ACC112 (cell line): ENCODE results near the gene BCL2L2.

ENCODE experiments used
- H2AFZ ChIP-seq: fragments of 200-600 bp; sonication (generic); one replicate; pipeline ENCODE4 v1.6.0; 2017; ENCODE audit warnings: antibody characterized with exemption, low read length; ENCODE audit not compliant: unreplicated experiment
- H3K27ac ChIP-seq: fragments of 200-600 bp; sonication (generic); 2 replicates; pipeline ENCODE4 v1.5.1; 2014; ENCODE audit warnings: low read depth, mild to moderate bottlenecking, antibody characterized with exemption, low read length, moderate library complexity
- H3K27me3 ChIP-seq: fragments of 200-600 bp; sonication (generic); 2 replicates; pipeline ENCODE4 v1.6.1; 2014; ENCODE audit warnings: mild to moderate bottlenecking, antibody characterized with exemption, low read length, moderate library complexity, mixed read lengths; ENCODE audit not compliant: insufficient read depth
- H3K36me3 ChIP-seq: fragments of 200-600 bp; sonication (generic); 2 replicates; pipeline ENCODE4 v1.6.1; 2016; ENCODE audit warnings: mild to moderate bottlenecking, antibody characterized with exemption, low read length, moderate library complexity, mixed read lengths; ENCODE audit not compliant: insufficient read depth
- H3K4me1 ChIP-seq: fragments of 200-600 bp; sonication (generic); one replicate; pipeline ENCODE4 v1.6.1; 2016; ENCODE audit warnings: low read length, mixed read lengths; ENCODE audit not compliant: insufficient read depth, unreplicated experiment, control insufficient read depth
- H3K4me3 ChIP-seq: fragments of 200-600 bp; sonication (generic); 2 replicates; pipeline ENCODE4 v1.5.1; 2014; ENCODE audit warnings: mild to moderate bottlenecking, low read depth, low read length
- H3K79me2 ChIP-seq: fragments of 200-600 bp; sonication (generic); one replicate; pipeline ENCODE4 v1.6.0; 2016; ENCODE audit warnings: low read length; ENCODE audit not compliant: control insufficient read depth, unreplicated experiment, insufficient read depth

The BCL2L2 gene

DNA sequence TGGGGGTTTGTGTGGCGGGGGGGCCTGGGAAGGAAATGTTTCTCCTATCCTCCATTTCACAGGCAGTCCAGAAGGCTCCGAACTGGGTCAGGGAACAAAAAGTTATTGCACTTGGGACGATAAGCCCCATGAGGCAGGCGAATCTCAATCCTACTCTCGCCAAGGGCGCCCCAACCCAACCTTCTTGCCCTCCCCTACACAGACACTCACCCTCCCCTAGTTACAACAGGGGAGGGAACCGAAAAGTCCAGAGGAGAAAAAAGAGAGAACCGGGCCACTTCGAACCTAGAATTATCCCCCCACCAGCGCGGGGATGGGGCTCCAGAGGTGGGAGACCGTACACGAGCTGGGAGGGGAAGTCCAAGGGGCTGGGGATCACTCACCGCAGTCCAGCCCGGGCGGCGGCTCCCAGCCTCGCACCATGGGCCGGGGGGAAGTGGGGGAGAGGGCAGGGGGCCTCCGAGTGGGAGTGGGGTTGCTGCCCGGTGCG is 21.1 kb upstream of the BCL2L2 start:
- H3K27ac ChIP-seq: peak overlapping the region; percentile 18; the same call in 1 of the 2 replicates

GRCh38 chr14:23286020-23286901 is 20.4 kb upstream of the BCL2L2 start, which contains the start of gene HOMEZ:
TSS of gene HOMEZ (minus strand) at chr14:23286132. CDS start at chr14:23285952, 180 bp downstream.
- peaks cover 5% of the 10 kb centered on the region; the same call in 1 of the 2 replicates for H3K36me3 ChIP-seq
- peak within 1 kb of the TSS; percentile 97 for H2AFZ ChIP-seq
- H3K27ac ChIP-seq: peak within 1 kb of the TSS; percentile 61
- H3K27me3 ChIP-seq: no peaks in the 10 kb centered on the region
- peak within 1 kb of the TSS; percentile 88 for H3K4me3 ChIP-seq
- peaks cover 26% of the 10 kb centered on the region for H3K79me2 ChIP-seq
- H3K4me1 ChIP-seq: peaks cover 19% of the 10 kb centered on the region

More for the DNA sequence above, 21.1 kb upstream of the BCL2L2 start:
- Histone ChIP-seq H3K36me3 (peaks cover 5% of the 10 kb centered on the region; the same call in 1 of the 2 replicates), H3K4me3 (peak overlapping the region; percentile 88), H3K79me2 (peaks cover 28% of the 10 kb centered on the region), H2AFZ (peak overlapping the region; percentile 37), H3K27me3 (no peaks in the 10 kb centered on the region), H3K4me1 (peaks cover 19% of the 10 kb centered on the region)

DNA sequence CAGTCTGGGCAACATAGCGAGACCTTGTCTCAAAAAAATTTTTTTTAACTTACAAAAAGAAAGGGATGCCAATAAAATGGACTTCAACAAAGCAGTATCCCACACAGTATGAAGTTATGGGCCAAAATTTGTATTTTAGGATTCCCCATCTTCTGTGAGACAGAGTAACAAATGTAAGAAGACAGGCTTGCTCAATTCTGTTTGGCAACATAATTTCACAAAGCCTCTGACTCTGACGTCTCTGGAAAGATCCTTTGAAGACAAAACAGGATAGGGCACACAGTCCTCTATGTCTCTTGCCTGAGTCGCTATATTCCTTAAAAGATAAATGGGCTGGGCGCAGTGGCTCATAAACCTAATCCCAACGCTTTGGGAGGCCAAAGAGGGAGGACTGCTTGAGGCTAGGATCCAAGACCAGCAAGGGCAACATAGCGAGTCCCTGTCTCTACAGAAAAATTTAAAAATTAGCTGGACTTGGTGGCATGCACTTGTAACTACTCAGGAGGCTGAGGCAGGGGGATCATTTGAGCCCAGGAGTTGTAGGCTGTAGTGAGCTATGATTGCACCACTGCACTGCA is 19.6 kb upstream of the BCL2L2 start:
- peak overlapping the region; percentile 88 for H3K4me3 ChIP-seq
- peaks cover 19% of the 10 kb centered on the region for H3K4me1 ChIP-seq
- H2AFZ ChIP-seq: peak overlapping the region; percentile 97
- H3K79me2 ChIP-seq: peaks cover 22% of the 10 kb centered on the region
- H3K27me3 ChIP-seq: no peaks in the 10 kb centered on the region
- H3K36me3 ChIP-seq: peaks cover 5% of the 10 kb centered on the region; the same call in 1 of the 2 replicates
- H3K27ac ChIP-seq: peak overlapping the region; percentile 61

DNA sequence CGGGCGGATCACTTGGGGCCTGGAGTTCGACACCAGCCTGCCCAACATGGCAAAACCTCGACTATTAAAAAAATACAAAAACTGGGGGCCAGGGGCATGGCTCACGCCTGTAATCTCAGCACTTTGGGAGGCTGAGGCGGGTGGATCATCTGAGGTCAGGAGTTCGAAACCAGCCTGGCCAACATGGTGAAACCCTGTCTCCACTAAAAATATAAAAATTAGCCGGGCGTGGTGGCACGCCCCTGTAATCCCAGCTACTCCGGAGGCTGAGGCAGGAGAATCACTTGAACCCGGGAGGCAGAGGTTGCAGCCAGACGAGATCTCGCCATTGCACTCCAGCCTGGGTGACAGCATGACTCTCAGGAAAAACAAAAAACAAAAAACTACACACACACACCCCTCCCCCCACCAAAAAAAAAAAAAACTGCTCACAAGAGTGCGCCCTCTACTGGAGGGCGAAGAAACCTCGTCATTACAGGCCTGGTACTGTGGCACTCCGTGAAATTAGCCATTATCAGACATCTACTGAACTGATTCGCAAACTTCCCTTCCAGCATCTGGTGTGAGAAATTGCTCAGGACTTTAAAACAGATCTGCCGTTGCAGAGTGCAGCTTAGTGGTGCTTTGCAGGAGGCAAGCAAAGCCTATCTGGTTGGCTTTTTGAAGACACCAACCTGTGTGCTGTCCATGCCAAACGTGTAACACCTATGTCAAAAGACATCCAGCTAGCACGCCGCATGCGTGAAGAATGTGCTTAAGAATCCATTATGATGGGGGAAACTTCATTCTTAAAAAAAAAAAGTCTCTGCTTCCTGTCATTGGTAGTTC is 11.7 kb upstream of the BCL2L2 start:
- H3K27ac ChIP-seq: no peak overlapping the region
- no peak overlapping the region; the same call in 1 of the 2 replicates for H3K4me3 ChIP-seq
- no peaks in the 10 kb centered on the region for H3K36me3 ChIP-seq
- no peaks in the 10 kb centered on the region for H3K27me3 ChIP-seq
- H3K4me1 ChIP-seq: peaks cover 28% of the 10 kb centered on the region
- peaks cover 1% of the 10 kb centered on the region for H3K79me2 ChIP-seq
- H2AFZ ChIP-seq: peak overlapping the region; percentile 62

- H3K4me3 ChIP-seq: no peak overlapping the region
- no peaks in the 10 kb centered on the region for H3K27me3 ChIP-seq
- no peak overlapping the region for H2AFZ ChIP-seq
- no peaks in the 10 kb centered on the region for H3K36me3 ChIP-seq
- H3K79me2 ChIP-seq: peaks cover 6% of the 10 kb centered on the region
- no peak overlapping the region for H3K27ac ChIP-seq
- peaks cover 34% of the 10 kb centered on the region for H3K4me1 ChIP-seq
Observed at GRCh38 chr14:23296012-23296777, 10.4 kb upstream of the BCL2L2 start.

GRCh38 chr14:23297096-23297495 is 9.5 kb upstream of the BCL2L2 start:
- peaks cover 34% of the 10 kb centered on the region for H3K4me1 ChIP-seq
- H3K36me3 ChIP-seq: no peaks in the 10 kb centered on the region
- H3K79me2 ChIP-seq: peaks cover 6% of the 10 kb centered on the region
- H3K27me3 ChIP-seq: no peaks in the 10 kb centered on the region
- H3K4me3 ChIP-seq: no peak overlapping the region
- no peak overlapping the region for H2AFZ ChIP-seq
- no peak overlapping the region for H3K27ac ChIP-seq

- Histone ChIP-seq H3K27me3 (no peaks in the 10 kb centered on the region), H3K36me3 (no peaks in the 10 kb centered on the region), H3K4me3 (0 out of 2 replicates have a peak overlapping the region, but pooled peaks have one; percentile 59), H3K27ac (peak overlapping the region; percentile 98), H3K4me1 (peaks cover 34% of the 10 kb centered on the region), H2AFZ (no peak overlapping the region), H3K79me2 (peaks cover 6% of the 10 kb centered on the region)
Observed at GRCh38 chr14:23297611-23298277, 8.9 kb upstream of the BCL2L2 start.

DNA sequence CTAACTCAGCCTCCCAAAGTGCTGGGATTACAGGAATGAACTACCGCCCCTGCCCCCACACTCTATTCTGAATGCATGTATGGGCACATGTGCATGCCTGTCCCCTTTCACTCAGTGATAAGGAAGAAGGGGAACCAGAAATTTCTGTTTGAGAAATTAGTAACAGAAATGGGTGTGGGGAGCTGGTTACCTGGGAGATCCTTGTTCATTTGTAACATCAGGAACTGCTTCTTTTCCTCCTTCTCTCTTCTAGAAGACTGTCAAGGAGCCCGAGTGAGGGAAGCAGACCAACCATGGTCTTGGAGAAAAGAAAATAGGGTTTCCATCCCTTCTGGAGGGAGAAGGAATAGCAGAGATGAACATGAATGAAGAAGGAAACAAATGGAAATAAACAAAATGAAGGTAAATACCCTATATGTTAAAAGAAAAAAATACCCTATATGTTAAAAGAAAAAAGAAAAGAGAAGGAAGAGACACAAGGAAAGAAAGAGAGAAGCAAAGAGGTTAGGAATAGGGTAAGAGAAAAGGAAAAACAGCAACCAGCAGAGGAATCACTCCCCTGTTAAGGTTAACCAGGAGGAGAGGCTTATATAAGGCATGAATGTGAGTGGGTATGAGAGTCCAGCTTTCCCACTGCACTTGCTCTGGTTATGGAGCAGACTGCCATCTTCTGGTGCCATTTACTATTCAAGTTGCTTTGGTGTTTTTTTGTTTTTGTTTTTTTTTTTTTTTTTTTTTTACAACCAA is 7.2 kb upstream of the BCL2L2 start:
- H2AFZ ChIP-seq: no peak overlapping the region
- H3K4me3 ChIP-seq: peak overlapping the region; percentile 92
- H3K36me3 ChIP-seq: no peaks in the 10 kb centered on the region
- H3K79me2 ChIP-seq: peaks cover 6% of the 10 kb centered on the region
- no peaks in the 10 kb centered on the region for H3K27me3 ChIP-seq
- peaks cover 34% of the 10 kb centered on the region for H3K4me1 ChIP-seq
- H3K27ac ChIP-seq: peak overlapping the region; percentile 98
